ENCODE data around the gene ARL4A.

Gene ARL4A

GRCh38 chr7:12721286-12721830 lies 33.9 kb downstream of the ARL4A start:
- Histone ChIP-seq H3K4me3 (ENCODE audit: low read length) (no peak overlapping the region), H3K27me3 (ENCODE audit: control insufficient read depth, insufficient read depth, low read length) (no peaks in the 10 kb centered on the region), H3K4me1 (ENCODE audit: control insufficient read depth, insufficient read depth, low read length) (peaks cover 15% of the 10 kb centered on the region), H3K9ac (ENCODE audit: low read length) (no peak overlapping the region), H3K9me3 (ENCODE audit: control insufficient read depth, low read length) (no peaks in the 10 kb centered on the region), H3K36me3 (ENCODE audit: control insufficient read depth, insufficient read depth, low read length) (no peaks in the 10 kb centered on the region)

DNA sequence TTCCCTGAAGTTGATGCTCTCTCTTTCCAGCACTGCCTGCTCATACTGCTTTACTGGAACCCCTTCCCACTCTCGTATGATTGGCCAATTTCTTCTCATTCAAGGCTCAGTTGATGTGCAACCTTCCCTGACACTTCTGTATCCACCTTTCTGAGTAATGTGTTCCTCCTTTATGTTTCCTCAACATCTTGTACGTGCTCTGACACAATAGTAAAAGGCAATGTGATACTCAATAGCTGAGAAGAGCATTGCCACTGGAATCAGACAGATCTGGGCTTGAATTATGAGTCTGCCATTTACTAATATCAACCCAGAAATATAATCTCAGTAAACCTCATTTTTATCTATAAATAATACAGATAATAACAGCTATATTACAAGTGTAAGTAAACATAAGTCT lies 34.7 kb downstream of the ARL4A start:
- Histone ChIP-seq H3K4me3 (ENCODE audit: low read length) (no peak overlapping the region), H3K27me3 (ENCODE audit: control insufficient read depth, insufficient read depth, low read length) (no peaks in the 10 kb centered on the region), H3K4me1 (ENCODE audit: control insufficient read depth, insufficient read depth, low read length) (peaks cover 10% of the 10 kb centered on the region), H3K9ac (ENCODE audit: low read length) (no peak overlapping the region), H3K36me3 (ENCODE audit: control insufficient read depth, insufficient read depth, low read length) (no peaks in the 10 kb centered on the region), H3K9me3 (ENCODE audit: control insufficient read depth, low read length) (no peaks in the 10 kb centered on the region)

DNA sequence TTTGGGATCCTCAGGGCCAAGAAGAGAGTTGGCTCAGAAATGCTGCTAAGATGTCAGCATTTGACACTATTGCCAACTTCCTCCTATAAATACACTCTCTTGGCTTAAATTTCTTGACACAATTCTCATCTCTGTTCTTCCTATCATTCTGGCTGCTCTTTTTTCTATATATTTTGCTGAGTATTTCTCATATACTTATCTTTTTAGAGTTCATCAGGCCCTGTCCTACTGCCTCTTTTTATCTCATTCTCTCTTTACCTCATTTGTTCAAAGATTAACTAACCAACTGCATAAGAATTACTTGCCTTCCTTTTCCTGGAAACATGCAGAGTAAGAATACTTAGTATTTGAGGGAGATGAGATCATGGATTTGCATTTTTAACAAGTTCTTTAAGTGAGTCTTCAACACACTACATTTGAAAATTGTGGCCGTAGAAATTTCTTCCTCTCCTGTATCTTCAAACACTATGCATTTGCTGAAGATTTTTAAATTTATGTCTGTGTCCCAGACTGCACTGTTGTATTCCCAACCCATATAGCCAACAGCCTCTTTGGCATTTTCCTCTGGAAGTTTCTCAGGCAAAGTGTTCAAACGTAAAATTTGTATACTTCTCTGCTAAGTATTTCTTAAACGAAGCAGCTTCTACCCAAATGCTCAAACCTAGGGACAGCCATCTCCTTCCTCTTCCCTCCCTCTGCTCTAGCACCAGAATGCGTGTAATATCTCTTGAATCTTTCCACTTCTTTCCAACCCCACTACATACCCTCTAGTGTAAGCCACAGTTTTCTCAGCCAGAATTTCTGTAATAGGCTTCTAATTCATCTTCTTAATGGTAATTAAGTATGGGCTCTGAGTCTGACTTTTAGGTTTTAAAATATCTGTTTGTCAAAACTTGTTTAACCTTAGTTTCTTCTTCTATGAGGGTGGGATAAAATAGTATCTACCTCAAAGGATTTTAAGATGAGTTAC lies 35.5 kb downstream of the ARL4A start:
- Histone ChIP-seq H3K27me3 (ENCODE audit: control insufficient read depth, insufficient read depth, low read length) (no peaks in the 10 kb centered on the region), H3K9ac (ENCODE audit: low read length) (no peak overlapping the region), H3K4me1 (ENCODE audit: control insufficient read depth, insufficient read depth, low read length) (peaks cover 10% of the 10 kb centered on the region), H3K4me3 (ENCODE audit: low read length) (no peak overlapping the region), H3K36me3 (ENCODE audit: control insufficient read depth, insufficient read depth, low read length) (no peaks in the 10 kb centered on the region), H3K9me3 (ENCODE audit: control insufficient read depth, low read length) (no peaks in the 10 kb centered on the region)

DNA sequence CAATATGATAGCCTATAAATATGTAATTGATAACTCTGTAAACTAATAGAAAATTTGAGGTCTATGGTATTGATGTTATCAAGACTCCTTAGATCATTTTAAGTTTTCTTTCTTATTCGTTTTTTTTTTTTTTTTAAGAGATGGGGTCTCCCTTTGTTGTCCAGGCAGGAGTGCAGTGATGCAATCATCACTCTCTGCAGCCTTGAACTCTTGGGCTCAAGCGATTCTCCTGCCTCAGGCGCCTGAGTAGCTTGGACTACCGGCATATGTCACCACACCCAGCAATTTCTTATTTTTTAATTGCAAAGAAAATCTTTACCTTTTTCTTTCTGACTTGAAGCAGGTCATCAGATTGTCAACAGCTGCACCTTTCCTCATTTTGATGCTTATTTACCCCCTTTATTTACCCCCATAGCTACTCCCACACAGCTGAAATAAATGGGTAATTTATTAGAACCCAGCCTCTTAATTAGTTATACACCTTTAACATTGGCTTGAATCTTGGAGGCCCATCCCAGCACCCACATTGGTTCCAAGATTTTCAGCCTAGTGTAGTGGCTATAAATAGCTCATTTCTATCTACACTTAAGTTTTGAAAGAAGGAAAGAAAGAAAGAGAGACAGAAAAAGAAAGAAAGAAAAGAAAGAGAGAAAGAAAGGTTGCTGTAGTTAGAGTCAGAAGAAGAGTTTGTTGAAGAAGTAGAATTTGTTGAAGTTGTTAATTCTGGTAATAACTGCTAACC lies 38.3 kb downstream of the ARL4A start:
- peaks cover 4% of the 10 kb centered on the region for H3K4me1 ChIP-seq (ENCODE audit: control insufficient read depth, insufficient read depth, low read length)
- no peak overlapping the region for H3K9ac ChIP-seq (ENCODE audit: low read length)
- no peak overlapping the region for H3K4me3 ChIP-seq (ENCODE audit: low read length)
- no peaks in the 10 kb centered on the region for H3K36me3 ChIP-seq (ENCODE audit: control insufficient read depth, insufficient read depth, low read length)
- H3K27me3 ChIP-seq (ENCODE audit: control insufficient read depth, insufficient read depth, low read length), result no peaks in the 10 kb centered on the region
- no peaks in the 10 kb centered on the region for H3K9me3 ChIP-seq (ENCODE audit: control insufficient read depth, low read length)

DNA sequence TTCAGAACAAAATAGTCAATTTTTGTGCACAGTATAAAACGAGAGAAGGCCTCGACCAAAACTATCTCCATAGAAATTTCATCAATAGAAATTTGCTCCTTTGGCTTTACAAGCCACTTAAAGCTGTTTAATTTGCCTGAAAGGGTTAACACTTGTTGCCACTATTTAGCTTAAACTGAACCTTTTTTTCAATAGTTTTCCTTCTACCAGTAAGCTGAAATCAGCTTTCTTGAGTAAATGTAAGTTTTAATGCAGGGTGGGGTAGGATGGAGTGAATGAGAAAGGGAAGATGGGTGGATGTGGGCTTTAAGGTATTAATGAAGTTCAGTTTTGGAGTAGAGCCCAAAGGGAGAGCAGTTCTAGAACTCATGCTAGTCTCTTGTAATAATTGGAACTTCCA lies 39.5 kb downstream of the ARL4A start:
- H3K27me3 ChIP-seq (ENCODE audit: control insufficient read depth, insufficient read depth, low read length), result no peaks in the 10 kb centered on the region
- H3K4me1 ChIP-seq (ENCODE audit: control insufficient read depth, insufficient read depth, low read length), result peaks cover 4% of the 10 kb centered on the region
- H3K9ac ChIP-seq (ENCODE audit: low read length), result no peak overlapping the region
- H3K36me3 ChIP-seq (ENCODE audit: control insufficient read depth, insufficient read depth, low read length), result no peaks in the 10 kb centered on the region
- H3K4me3 ChIP-seq (ENCODE audit: low read length), result no peak overlapping the region
- H3K9me3 ChIP-seq (ENCODE audit: control insufficient read depth, low read length), result no peaks in the 10 kb centered on the region

DNA sequence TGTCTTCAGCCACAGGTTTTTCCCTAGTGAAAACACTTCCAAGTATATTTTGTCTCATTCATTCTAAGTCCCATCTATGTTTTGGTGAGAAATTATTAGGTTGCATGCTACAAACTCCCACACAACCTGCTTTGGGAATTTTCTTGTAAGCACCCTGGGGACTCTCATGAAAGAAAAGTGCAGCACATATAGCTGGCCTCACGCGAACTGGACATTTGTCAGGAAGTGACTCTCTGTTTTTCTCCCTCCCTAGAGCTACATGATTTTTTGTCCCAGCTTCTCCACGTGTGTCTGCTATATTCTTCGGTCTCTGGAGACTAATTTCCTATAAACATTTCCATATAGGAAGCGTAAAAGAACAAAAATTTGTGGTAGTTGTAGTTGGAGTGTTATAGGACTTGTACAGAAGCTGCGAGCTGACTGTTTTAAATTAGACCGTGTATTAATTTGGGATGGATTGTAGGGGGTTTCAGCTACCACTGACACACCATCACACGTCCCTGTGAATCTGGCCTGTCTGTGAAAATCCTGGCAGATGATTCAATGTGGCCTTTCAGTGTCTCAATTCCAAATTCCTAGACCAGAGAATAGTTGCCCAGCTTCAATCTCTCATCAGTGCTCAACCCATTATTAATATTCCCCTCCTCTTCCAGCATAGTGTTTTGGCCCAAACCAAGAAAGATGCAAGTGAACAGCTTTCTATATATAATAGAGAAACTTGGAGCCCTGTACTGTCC lies 40.2 kb downstream of the ARL4A start:
- H3K27me3 ChIP-seq (ENCODE audit: control insufficient read depth, insufficient read depth, low read length), result no peaks in the 10 kb centered on the region
- H3K9me3 ChIP-seq (ENCODE audit: control insufficient read depth, low read length), result no peaks in the 10 kb centered on the region
- H3K4me1 ChIP-seq (ENCODE audit: control insufficient read depth, insufficient read depth, low read length), result peaks cover 2% of the 10 kb centered on the region
- no peak overlapping the region for H3K9ac ChIP-seq (ENCODE audit: low read length)
- no peak overlapping the region for H3K4me3 ChIP-seq (ENCODE audit: low read length)
- H3K36me3 ChIP-seq (ENCODE audit: control insufficient read depth, insufficient read depth, low read length), result no peaks in the 10 kb centered on the region

DNA sequence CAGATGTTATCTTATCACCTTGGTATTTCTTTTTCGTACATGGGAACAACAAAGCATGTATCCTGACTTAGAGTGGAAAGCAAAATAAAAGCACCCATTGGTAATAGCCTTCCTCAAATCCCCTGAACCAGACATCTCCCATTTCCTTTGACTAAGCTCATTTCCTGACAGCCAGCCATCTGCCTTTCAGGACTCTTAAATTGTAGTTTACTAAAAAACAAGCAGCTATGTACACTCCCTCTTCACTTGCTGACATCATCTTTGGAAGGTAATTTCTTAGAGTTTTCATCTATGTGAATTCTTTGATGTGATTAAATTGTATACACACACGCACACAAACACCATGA lies 40.7 kb downstream of the ARL4A start:
- no peak overlapping the region for H3K9ac ChIP-seq (ENCODE audit: low read length)
- H3K9me3 ChIP-seq (ENCODE audit: control insufficient read depth, low read length), result no peaks in the 10 kb centered on the region
- no peaks in the 10 kb centered on the region for H3K36me3 ChIP-seq (ENCODE audit: control insufficient read depth, insufficient read depth, low read length)
- H3K27me3 ChIP-seq (ENCODE audit: control insufficient read depth, insufficient read depth, low read length), result no peaks in the 10 kb centered on the region
- no peaks in the 10 kb centered on the region for H3K4me1 ChIP-seq (ENCODE audit: control insufficient read depth, insufficient read depth, low read length)
- no peak overlapping the region for H3K4me3 ChIP-seq (ENCODE audit: low read length)

GRCh38 chr7:12729112-12729511 lies 41.7 kb downstream of the ARL4A start:
- Histone ChIP-seq H3K36me3 (ENCODE audit: control insufficient read depth, insufficient read depth, low read length) (no peaks in the 10 kb centered on the region), H3K9me3 (ENCODE audit: control insufficient read depth, low read length) (no peaks in the 10 kb centered on the region), H3K27me3 (ENCODE audit: control insufficient read depth, insufficient read depth, low read length) (no peaks in the 10 kb centered on the region), H3K4me3 (ENCODE audit: low read length) (no peak overlapping the region), H3K4me1 (ENCODE audit: control insufficient read depth, insufficient read depth, low read length) (no peaks in the 10 kb centered on the region), H3K9ac (ENCODE audit: low read length) (no peak overlapping the region)

- Histone ChIP-seq H3K9me3 (ENCODE audit: control insufficient read depth, low read length) (no peaks in the 10 kb centered on the region), H3K36me3 (ENCODE audit: control insufficient read depth, insufficient read depth, low read length) (no peaks in the 10 kb centered on the region), H3K27me3 (ENCODE audit: control insufficient read depth, insufficient read depth, low read length) (no peaks in the 10 kb centered on the region), H3K9ac (ENCODE audit: low read length) (no peak overlapping the region), H3K4me1 (ENCODE audit: control insufficient read depth, insufficient read depth, low read length) (no peaks in the 10 kb centered on the region), H3K4me3 (ENCODE audit: low read length) (no peak overlapping the region)
Observed at GRCh38 chr7:12730523-12730922, 43.1 kb downstream of the ARL4A start.

DNA sequence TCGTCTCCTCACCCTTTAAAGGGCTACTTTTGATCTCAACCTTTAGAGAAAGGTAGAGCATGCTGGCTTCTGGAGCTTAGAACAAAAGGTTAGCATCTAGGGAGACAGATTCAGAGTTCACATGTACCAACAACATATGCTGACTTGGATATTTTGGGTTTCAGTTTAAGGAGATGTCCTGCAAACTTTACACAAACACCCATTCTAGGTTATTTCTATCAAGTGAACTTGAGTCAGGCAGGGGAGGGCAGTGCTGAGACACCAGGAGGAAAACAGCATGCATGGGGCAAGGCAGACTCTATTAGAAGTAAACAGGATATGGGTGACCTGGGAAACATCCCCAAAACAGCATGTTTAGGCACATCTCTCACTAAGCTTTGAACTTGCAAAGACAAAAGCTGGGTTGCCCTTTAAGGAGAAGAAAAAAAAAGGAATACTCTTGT lies 43.8 kb downstream of the ARL4A start:
- H3K9me3 ChIP-seq (ENCODE audit: control insufficient read depth, low read length), result no peaks in the 10 kb centered on the region
- H3K4me3 ChIP-seq (ENCODE audit: low read length), result no peak overlapping the region
- H3K4me1 ChIP-seq (ENCODE audit: control insufficient read depth, insufficient read depth, low read length), result no peaks in the 10 kb centered on the region
- no peaks in the 10 kb centered on the region for H3K27me3 ChIP-seq (ENCODE audit: control insufficient read depth, insufficient read depth, low read length)
- no peaks in the 10 kb centered on the region for H3K36me3 ChIP-seq (ENCODE audit: control insufficient read depth, insufficient read depth, low read length)
- no peak overlapping the region for H3K9ac ChIP-seq (ENCODE audit: low read length)

GRCh38 chr7:12731775-12732174 lies 44.3 kb downstream of the ARL4A start:
- Histone ChIP-seq H3K9ac (ENCODE audit: low read length) (no peak overlapping the region), H3K9me3 (ENCODE audit: control insufficient read depth, low read length) (no peaks in the 10 kb centered on the region), H3K27me3 (ENCODE audit: control insufficient read depth, insufficient read depth, low read length) (no peaks in the 10 kb centered on the region), H3K4me3 (ENCODE audit: low read length) (no peak overlapping the region), H3K36me3 (ENCODE audit: control insufficient read depth, insufficient read depth, low read length) (no peaks in the 10 kb centered on the region), H3K4me1 (ENCODE audit: control insufficient read depth, insufficient read depth, low read length) (no peaks in the 10 kb centered on the region)

Measured in mucosa of stomach (tissue), 1 donor.